Posterior vena cava (tissue), 2 donors: ENCODE measurements around the gene UBB. TPM values are rescaled to one million over a fixed set of nuclear protein-coding genes. Genes with fewer than 3 reads are reported as not detected.

Source experiments
- DNase-seq: peaks from one replicate; pipeline ENCODE4 v3.0.0-alpha.2; 2020; ENCODE audit warnings: low spot score
- intact Hi-C, 2 donors: fragments of 100-400 bp; cut with DNase I; formaldehyde crosslinking; loops; one replicate each; pipeline versions ENCODE4 v1.14.1 to v1.14.2; 2022 to 2023
- long read RNA-seq, 2 donors: library from polyadenylated mRNA; unstranded; transcript quantifications; one replicate each; pipeline ENCODE4 v2.0.0, GENCODE V29; 2020 to 2021
- total RNA-seq, 2 donors: library from RNA; stranded (reverse); fragmentation: NEBNext Ultra II Directional; extraction: Animal tissue kit (Norgen Biotek cat#: 25700); gene quantifications; one replicate each; pipeline ENCODE4 v1.2.1, GENCODE V29; 2021
- donor health status: DM: yes; HTN: yes; CAD: no.
- donor health status: DM: yes; HTN: yes; CAD: no.

UBB gene
- 100 to 1,000 TPM; 581 to 633 TPM for total RNA-seq
- long read RNA-seq, donor 1, transcript UBB-201 (2 exons, 1,225 nt) = major isoform, 61 of 71 reads
- long read RNA-seq, donor 1, partial matches to known transcripts = 0 of 71 reads
- long read RNA-seq, donor 1, other reads (novel, unspliced or antisense) = 10 of 71 reads
- long read RNA-seq, donor 2, transcript UBB-201 (2 exons, 1,225 nt) = major isoform, 170 of 178 reads
- long read RNA-seq, donor 2, partial matches to known transcripts = 0 of 178 reads
- long read RNA-seq, donor 2, other reads (novel, unspliced or antisense) = 7 of 178 reads

- intact Hi-C loops = loop anchor here in 1 of 2 donors (10.0 kb wide), 1 partner anchor 54 kb away; no protein-coding TSS in a partner anchor
Observed at GRCh38 chr17:16380640-16381495, at the start of gene UBB. Gene UBB, plus strand, starts transcription at chr17:16381091. Its CDS starts 817 bp downstream, at chr17:16381908.

GRCh38 chr17:16338391-16338790 is 42.5 kb upstream of the UBB start:
- intact Hi-C loops = no loop called here
- no peak for DNase-seq

More at GRCh38 chr17:16380640-16381495, at the start of gene UBB:
- DNase-seq = peak; percentile 99

- DNase-seq = no peak
- intact Hi-C loops = no loop called here
Observed at GRCh38 chr17:16339402-16339801, 41.5 kb upstream of the UBB start.

GRCh38 chr17:16339959-16340358 is 40.9 kb upstream of the UBB start:
- intact Hi-C loops = loop anchor here in 1 of 2 donors (10.0 kb wide), 1 partner anchor 55 kb away; no protein-coding TSS in a partner anchor
- DNase-seq = no peak

- intact Hi-C loops = loop anchor here in 1 of 2 donors (10.0 kb wide), 1 partner anchor 58 kb away; no protein-coding TSS in a partner anchor
- DNase-seq = peak; percentile 83
Observed at GRCh38 chr17:16342979-16343378, 37.9 kb upstream of the UBB start.

GRCh38 chr17:16343569-16343968 is 37.3 kb upstream of the UBB start:
- DNase-seq = peak; percentile 15
- intact Hi-C loops = loop anchor here in 1 of 2 donors (10.0 kb wide), 1 partner anchor 59 kb away; no protein-coding TSS in a partner anchor

GRCh38 chr17:16345565-16345964 is 35.3 kb upstream of the UBB start:
- intact Hi-C loops = loop anchor here in 1 of 2 donors (10.0 kb wide), 1 partner anchor 61 kb away; no protein-coding TSS in a partner anchor
- DNase-seq = peak; percentile 2

- intact Hi-C loops = loop anchor here in 1 of 2 donors (10.0 kb wide), 1 partner anchor 62 kb away; no protein-coding TSS in a partner anchor
- no peak for DNase-seq
Observed at GRCh38 chr17:16346721-16347271, 34.1 kb upstream of the UBB start.

GRCh38 chr17:16348586-16348985 is 32.3 kb upstream of the UBB start:
- intact Hi-C loops = loop anchor here in 1 of 2 donors (10.0 kb wide), 1 partner anchor 64 kb away; no protein-coding TSS in a partner anchor
- DNase-seq = peak; percentile 51

- intact Hi-C loops = loop anchor here in 1 of 2 donors (10.0 kb wide), 1 partner anchor 65 kb away; no protein-coding TSS in a partner anchor
- peak; percentile 54 for DNase-seq
Observed at GRCh38 chr17:16349431-16349830, 31.5 kb upstream of the UBB start.

GRCh38 chr17:16351831-16352230 is 29.1 kb upstream of the UBB start:
- intact Hi-C loops = no loop called here
- DNase-seq = no peak

GRCh38 chr17:16352303-16352666 is 28.6 kb upstream of the UBB start:
- peak; percentile 78 for DNase-seq
- intact Hi-C loops = no loop called here

- intact Hi-C loops = no loop called here
- DNase-seq = peak; percentile 83
Observed at GRCh38 chr17:16352667-16353316, 28.1 kb upstream of the UBB start.

- intact Hi-C loops = no loop called here
- peak; percentile 69 for DNase-seq
Observed at GRCh38 chr17:16353317-16354174, 27.3 kb upstream of the UBB start, which contains the start of gene CENPV. Gene CENPV, minus strand, starts transcription at chr17:16353469. Its CDS starts 33 bp downstream, at chr17:16353436.

GRCh38 chr17:16354585-16354984 is 26.3 kb upstream of the UBB start:
- intact Hi-C loops = no loop called here
- peak; percentile 28 for DNase-seq

- intact Hi-C loops = no loop called here
- DNase-seq = no peak
Observed at GRCh38 chr17:16358394-16358793, 22.5 kb upstream of the UBB start.

GRCh38 chr17:16361874-16362273 is 19.0 kb upstream of the UBB start:
- DNase-seq = peak; percentile 19
- intact Hi-C loops = no loop called here
